HCT116 (cell line): ENCODE measurements around the gene TUBB1.

Source experiments
- CTCF ChIP-seq, 3 experiments: fragments of 200-600 bp in 1 of 3; sonication (generic) in 1 of 3; IDR thresholded peaks in 2 of 3; conservative IDR thresholded peaks in 1 of 3; 2 replicates each; pipeline ENCODE4 v1.5.1; 2012 to 2017; ENCODE audit warnings: low read depth in 2 of 3, low read length in 2 of 3, antibody characterized with exemption in 1 of 3, borderline replicate concordance in 1 of 3, control low read depth in 1 of 3, mild to moderate bottlenecking in 1 of 3, mixed read lengths in 1 of 3, mixed run types in 1 of 3, moderate library complexity in 1 of 3; ENCODE audit not compliant: insufficient read depth in 1 of 3
- ELF1 ChIP-seq: IDR thresholded peaks from 2 replicates; pipeline ENCODE4 v1.6.1; 2012; ENCODE audit warnings: low read depth, borderline replicate concordance
- EZH2 ChIP-seq: fragments of 200-600 bp; sonication (generic); IDR thresholded peaks from 2 replicates; pipeline ENCODE4 v1.6.1; 2017; ENCODE audit warnings: antibody characterized with exemption, mixed run types
- JUND ChIP-seq: IDR thresholded peaks from 2 replicates; pipeline ENCODE4 v1.6.1; 2012
- MAX ChIP-seq: IDR thresholded peaks from 2 replicates; pipeline ENCODE4 v1.6.1; 2012
- POLR2A ChIP-seq: IDR thresholded peaks from 2 replicates; pipeline ENCODE4 v1.7.0; 2011; ENCODE audit warnings: borderline replicate concordance; ENCODE audit not compliant: insufficient read depth, insufficient read length; ENCODE audit errors: extremely low read depth
- POLR2AphosphoS5 ChIP-seq: IDR thresholded peaks from 2 replicates; pipeline ENCODE4 v1.6.1; 2011; ENCODE audit warnings: mild to moderate bottlenecking, low read depth, low read length, moderate library complexity
- RAD21 ChIP-seq: IDR thresholded peaks from 2 replicates; pipeline ENCODE4 v1.6.1; 2012; ENCODE audit warnings: low read depth, mild to moderate bottlenecking
- REST ChIP-seq: IDR thresholded peaks from 2 replicates; pipeline ENCODE4 v1.6.1; 2012; ENCODE audit warnings: low read depth
- SIN3A ChIP-seq: IDR thresholded peaks from 2 replicates; pipeline ENCODE4 v1.6.1; 2012; ENCODE audit warnings: low read depth
- TCF7L2 ChIP-seq: IDR thresholded peaks from 2 replicates; pipeline ENCODE4 v1.7.0; 2011; ENCODE audit warnings: borderline replicate concordance, inconsistent platforms; ENCODE audit not compliant: insufficient read depth, insufficient read length; ENCODE audit errors: extremely low read depth
- YY1 ChIP-seq: IDR thresholded peaks from 2 replicates; pipeline ENCODE4 v1.6.1; 2011; ENCODE audit warnings: low read length, low read depth, moderate library complexity, mild to moderate bottlenecking; ENCODE audit not compliant: insufficient replicate concordance; ENCODE audit errors: extremely low read depth
- ZBTB33 ChIP-seq: IDR thresholded peaks from 2 replicates; pipeline ENCODE4 v1.6.1; 2011; ENCODE audit warnings: mild to moderate bottlenecking, low read length, moderate library complexity; ENCODE audit not compliant: insufficient replicate concordance; ENCODE audit errors: extremely low read depth
- ZFX ChIP-seq: fragments of 450-650 bp; IDR thresholded peaks from 2 replicates; pipeline ENCODE4 v1.6.1; 2017

GRCh38 chr20:58986968-58987517 is 32.2 kb upstream of the TUBB1 start:
- no peak for TF ChIP-seq CTCF (IDR thresholded peaks at IDR 0.05 in 2 of 3, conservative IDR thresholded peaks at IDR 0.05 in 1 of 3; ENCODE audit: borderline replicate concordance in 1 of 3, insufficient read depth in 1 of 3, low read depth in 2 of 3, low read length in 2 of 3)
- TF ChIP-seq MAX, result no peak
- TF ChIP-seq YY1, result no peak
- TF ChIP-seq POLR2A, result no peak
- TF ChIP-seq POLR2AphosphoS5, result no peak
- no peak for TF ChIP-seq SIN3A
- no peak for TF ChIP-seq RAD21
- no peak for TF ChIP-seq EZH2
- no peak for TF ChIP-seq REST
- no peak for TF ChIP-seq JUND
- no peak for TF ChIP-seq ZBTB33
- no peak for TF ChIP-seq ZFX
- TF ChIP-seq TCF7L2, result no peak
- TF ChIP-seq ELF1, result no peak
